GM04503 (cell line): ENCODE measurements around the gene FAM25G.

Experiments
- DNase-seq: peaks from one replicate; pipeline ENCODE4 v3.0.0-alpha.2; 2012; ENCODE audit warnings: low read depth

Gene FAM25G

DNA sequence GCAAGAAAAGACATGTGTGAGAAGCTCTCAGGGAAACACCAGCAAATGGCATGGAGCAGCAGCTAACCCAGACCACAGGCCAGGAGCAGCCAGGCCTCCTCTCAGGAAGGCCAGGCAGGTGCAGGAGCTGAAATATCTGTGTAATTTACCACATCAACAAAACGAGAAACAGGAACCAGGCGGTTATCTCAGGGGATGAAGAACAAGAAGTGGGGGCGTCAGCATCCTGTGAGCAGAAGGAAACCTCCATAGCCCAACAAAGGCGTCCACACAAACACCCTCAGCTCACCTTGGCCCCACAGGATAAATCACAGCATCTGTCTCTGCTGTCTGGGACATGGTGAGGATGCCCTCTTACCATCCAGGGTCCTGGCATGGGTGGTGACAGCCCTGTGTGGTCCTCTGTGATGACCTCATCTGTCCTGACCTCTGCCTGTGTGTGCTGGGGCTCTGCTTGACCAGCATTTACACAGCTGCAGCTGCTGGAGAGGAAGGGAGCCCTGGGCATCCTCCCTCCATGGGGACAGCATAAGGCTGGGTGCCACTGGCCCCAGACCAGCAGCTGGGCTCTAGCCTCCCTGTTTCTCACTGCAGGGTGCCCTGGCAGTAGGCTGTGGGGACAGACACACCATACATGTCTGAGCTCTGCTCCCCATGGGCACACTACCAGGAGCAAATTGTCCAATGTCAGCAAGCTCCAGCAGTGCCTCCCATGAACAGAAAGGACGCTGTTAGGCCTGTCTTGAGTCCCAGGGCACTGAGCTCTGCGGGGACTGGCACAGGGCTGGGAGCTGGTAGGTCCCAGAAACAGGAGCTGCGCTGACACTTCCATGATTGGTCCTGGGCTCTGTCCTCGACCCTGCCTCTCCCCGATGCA lies 42.2 kb downstream of the FAM25G start:
- no peak for DNase-seq

GRCh38 chr10:47447705-47448104 lies 43.8 kb downstream of the FAM25G start:
- DNase-seq, result no peak

DNA sequence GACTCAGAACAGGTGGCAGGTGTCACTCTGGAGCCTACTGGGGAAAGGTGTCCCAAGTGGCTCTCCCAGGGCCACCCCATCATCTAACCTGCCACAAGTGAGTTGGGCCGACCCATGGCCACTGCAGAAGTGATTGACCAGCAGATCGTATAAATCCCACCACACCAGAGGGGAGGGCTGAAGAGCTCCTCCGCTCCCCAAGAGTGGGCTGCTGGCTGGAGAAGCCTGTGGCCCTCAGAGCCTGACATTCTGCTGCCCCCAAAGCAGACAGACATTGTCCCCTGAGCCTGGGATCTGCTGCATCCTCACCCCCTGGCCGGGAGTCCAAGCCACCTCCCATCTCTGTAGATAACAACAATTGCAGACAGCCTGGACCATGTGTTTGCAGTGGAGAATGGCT lies 44.3 kb downstream of the FAM25G start:
- no peak for DNase-seq

DNA sequence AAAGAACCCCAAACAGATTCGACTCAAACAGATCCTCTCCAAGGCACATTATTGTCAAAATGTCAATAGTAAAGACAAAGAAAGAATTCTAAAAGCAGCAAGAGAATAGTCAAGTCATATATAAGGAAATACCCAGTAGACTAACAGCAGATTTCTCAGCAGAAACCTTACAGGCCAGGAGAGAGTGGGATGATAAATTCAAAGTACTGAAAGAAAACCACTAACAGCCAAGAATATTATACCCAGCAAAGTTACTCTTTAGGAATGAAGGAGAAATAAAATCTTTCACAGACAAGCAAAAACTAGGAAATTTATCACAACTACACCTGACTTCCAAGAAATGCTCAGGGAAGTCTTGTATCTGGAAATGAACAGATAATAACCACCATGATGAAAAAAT lies 45.8 kb downstream of the FAM25G start:
- no peak for DNase-seq

DNA sequence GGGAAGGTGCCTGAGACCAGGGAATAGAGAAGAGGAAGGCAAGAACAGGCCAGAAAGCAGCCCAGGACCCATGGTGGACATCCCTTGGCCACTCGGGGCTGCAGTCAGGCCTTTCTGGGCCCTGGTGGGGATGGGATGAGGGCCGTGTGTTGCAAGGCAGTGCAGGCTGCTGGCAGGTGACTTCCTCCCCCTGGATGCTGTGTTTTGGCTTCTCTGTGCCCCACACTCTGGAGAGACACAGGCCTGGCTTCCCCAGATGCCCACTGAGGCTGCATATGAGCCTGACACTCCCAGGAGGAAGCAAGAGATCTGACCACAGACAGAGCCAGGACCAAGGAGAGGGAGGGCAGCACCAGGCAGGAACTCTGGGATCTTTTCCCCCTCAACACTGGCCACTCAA lies 47.5 kb downstream of the FAM25G start:
- no peak for DNase-seq

GRCh38 chr10:47443145-47443544 lies 48.4 kb downstream of the FAM25G start:
- DNase-seq, result no peak

GRCh38 chr10:47442351-47442750 lies 49.1 kb downstream of the FAM25G start:
- no peak for DNase-seq

GRCh38 chr10:47441938-47442337 lies 49.6 kb downstream of the FAM25G start:
- DNase-seq, result no peak

- no peak for DNase-seq
Measured at GRCh38 chr10:47440207-47440606, 51.3 kb downstream of the FAM25G start.

DNA sequence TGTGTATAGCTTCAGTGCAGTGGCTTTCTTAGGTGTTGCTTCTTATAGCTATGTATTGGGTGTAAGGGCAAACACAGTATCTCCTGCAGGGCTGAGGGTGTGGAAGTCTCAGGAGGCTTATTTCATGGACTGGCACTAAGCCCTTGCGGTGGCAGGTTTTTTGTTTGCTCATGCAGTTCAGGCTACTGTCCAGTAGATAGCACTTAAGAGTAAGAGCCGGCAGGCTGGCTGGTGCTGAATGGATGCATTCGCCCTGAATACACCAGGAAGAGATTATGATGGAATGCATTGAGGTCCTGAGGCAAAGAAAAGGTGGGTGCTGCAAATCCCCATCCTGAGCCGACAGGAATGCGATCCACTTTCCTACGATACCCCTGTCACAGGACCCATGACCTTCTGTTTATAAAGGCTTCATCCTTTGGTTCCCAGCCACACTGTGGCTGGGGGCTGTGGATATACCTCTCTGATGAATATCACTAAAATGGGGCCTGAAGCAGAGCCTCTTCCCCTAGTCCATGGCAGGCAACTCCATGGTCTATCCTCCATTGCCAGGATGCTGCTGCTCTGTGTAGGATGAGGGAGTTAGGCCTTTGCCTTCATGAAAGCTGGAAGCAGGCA lies 52.5 kb downstream of the FAM25G start:
- peak; percentile 11 for DNase-seq
